ENCODE measurements around the gene TARS1.

DNA sequence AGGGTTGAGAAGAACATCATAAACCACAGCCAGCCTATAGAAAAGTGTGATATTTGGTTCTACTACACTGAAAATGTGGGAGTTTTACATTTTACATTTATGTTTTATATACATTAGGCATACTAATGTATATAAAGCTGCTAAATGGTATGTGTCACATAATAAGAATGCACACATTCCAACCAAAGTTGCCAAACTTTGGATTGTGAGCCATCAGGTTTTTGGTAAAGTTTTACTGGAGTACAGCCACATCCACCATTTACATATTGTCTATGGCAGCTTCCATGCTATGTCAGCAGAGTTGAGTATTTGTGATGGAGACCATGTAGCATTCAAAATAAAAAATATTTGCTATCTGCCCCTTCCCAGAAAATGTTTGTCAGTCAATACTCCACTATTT is 23.1 kb upstream of the TARS1 start:
- TF ChIP-seq, protein P1, sequence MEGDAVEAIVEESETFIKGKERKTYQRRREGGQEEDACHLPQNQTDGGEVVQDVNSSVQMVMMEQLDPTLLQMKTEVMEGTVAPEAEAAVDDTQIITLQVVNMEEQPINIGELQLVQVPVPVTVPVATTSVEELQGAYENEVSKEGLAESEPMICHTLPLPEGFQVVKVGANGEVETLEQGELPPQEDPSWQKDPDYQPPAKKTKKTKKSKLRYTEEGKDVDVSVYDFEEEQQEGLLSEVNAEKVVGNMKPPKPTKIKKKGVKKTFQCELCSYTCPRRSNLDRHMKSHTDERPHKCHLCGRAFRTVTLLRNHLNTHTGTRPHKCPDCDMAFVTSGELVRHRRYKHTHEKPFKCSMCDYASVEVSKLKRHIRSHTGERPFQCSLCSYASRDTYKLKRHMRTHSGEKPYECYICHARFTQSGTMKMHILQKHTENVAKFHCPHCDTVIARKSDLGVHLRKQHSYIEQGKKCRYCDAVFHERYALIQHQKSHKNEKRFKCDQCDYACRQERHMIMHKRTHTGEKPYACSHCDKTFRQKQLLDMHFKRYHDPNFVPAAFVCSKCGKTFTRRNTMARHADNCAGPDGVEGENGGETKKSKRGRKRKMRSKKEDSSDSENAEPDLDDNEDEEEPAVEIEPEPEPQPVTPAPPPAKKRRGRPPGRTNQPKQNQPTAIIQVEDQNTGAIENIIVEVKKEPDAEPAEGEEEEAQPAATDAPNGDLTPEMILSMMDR (IDR thresholded peaks at IDR 0.05): no peak
- TF ChIP-seq POLR2A (IDR thresholded peaks at IDR 0.05): no peak
